Endometrial microvascular endothelial cells (primary cell): ENCODE measurements around the gene CD99L2. TPM values are rescaled to one million over a fixed set of nuclear protein-coding genes. Genes with fewer than 3 reads are reported as not detected.
"Not testable (repeated sequence)": the region's sequence is repeated elsewhere in the genome, so short reads cannot be mapped to it uniquely, and the experiment has no call there.

Experiments
- in situ Hi-C: cut with HindIII; loops from 2 replicates; pipeline ENCODE4 v1.10.0; 2017; ENCODE audit warnings: low sequenced_read_pairs, low pct_unique_long_range_greater_than_20kb; ENCODE audit errors: inconsistent ontology term
- total RNA-seq: library from RNA; depleted of rRNA; stranded (reverse); fragments of >200 nt; gene quantifications from one replicate; pipeline ENCODE4 v1.2.3, GENCODE V29; 2015; ENCODE audit errors: inconsistent ontology term

Gene CD99L2
- total RNA-seq, 1 donor from 2014 or later, result 51.9 TPM

DNA sequence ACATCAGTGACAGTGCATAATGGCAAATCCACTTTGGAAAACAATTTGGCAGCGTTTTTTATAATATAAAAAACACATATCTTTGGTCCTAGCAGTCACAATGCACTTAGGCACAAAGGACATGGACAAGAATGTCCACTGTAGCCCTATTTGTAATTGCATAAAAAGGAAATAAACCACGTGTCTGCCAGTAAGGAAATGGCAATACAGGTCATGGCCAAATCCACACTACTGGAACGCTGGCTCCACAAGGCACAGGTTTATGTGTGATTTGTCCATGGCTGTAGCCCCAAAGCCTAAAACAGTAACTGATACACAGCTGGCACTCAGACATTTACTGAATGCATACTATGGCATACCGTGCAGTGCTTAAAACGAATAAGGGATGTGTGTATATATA, 69.7 kb downstream of the CD99L2 start:
- in situ Hi-C loops, result no loop called here

DNA sequence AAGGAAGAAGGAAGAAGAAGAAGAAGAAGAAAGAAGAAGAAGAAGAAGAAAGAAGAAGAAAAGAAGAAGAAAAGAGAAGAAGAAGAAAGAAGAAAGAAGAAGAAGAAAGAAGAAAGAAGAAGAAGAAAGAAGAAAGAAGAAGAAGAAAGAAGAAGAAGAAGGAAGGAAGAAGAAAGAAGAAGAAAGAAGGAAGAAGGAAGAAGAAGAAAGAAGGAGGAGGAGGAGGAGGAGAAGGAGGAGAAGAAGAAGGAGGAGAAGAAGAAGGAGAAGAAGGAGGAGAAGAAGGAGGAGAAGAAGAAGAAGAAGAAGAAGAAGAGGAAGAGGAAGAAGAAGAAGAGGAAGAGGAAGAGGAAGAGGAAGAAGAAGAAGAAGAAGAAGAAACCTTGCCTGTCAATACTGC, 74.1 kb downstream of the CD99L2 start:
- in situ Hi-C loops, result not testable (repeated sequence)

GRCh38 chrX:150823826-150824225, 74.6 kb downstream of the CD99L2 start:
- in situ Hi-C loops, result not testable (repeated sequence)

- in situ Hi-C loops, result no loop called here
Observed at GRCh38 chrX:150821971-150822370, 76.5 kb downstream of the CD99L2 start.

- in situ Hi-C loops, result no loop called here
Observed at GRCh38 chrX:150813922-150814321, 84.5 kb downstream of the CD99L2 start.

DNA sequence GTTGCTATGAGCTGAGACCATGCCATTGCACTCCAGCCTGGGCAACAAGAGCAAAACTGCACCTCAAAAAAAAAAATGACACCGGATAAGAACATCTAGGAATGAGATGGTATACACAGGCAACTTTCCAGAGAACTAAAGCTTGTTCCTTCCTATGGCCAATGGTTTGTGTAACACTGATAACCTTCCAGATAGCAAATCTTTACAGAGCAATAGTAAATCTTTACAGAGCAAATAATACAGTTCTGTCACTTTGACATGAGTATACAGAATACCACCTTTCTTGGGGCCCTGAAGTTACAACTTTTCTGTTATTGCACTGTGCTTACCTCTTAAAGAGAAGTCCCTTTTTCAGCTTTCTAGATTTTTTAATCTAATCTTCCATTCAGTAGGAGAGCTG, 91.6 kb downstream of the CD99L2 start:
- in situ Hi-C loops, result no loop called here

DNA sequence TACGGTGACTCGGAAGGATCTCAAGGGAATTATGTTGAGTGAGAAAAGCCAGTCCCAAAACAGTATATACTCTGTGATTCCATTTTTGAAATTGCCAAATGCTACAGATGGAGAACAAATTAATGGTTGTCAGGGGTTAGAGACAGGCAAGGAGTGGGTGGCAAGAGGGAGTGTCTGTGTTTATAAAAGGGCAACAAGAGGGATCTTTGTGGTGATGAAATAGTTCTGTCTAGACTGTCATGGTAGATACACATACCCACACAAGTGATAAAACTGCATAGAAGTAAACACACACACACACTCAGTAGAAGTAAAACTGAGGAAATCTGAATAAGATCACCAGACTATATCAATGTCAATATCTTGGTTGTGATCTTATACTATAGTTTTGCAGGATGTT, 92.7 kb downstream of the CD99L2 start:
- in situ Hi-C loops, result no loop called here

GRCh38 chrX:150792949-150793527, 105.4 kb downstream of the CD99L2 start:
- in situ Hi-C loops, result no loop called here

DNA sequence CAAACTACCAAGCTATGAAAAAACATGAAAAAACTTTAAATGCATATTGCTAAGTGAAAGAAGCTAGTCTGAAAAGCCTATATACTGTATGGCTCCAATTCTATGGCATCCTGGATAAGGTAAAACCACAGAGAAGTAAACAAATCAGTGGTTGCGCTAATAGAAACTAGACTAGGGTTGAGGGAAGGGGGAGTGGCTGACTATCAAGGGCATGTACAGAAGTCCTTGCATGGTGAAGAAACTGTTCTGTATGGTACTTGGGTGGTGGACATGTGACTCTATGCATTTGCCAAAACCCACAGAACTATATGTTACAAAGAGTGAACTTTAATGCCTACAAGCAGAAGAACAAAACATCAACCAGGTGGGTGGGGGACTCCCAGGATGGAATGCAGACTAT, 108.4 kb downstream of the CD99L2 start:
- in situ Hi-C loops, result no loop called here

- in situ Hi-C loops, result no loop called here
Observed at GRCh38 chrX:150781677-150782076, 116.8 kb downstream of the CD99L2 start.

DNA sequence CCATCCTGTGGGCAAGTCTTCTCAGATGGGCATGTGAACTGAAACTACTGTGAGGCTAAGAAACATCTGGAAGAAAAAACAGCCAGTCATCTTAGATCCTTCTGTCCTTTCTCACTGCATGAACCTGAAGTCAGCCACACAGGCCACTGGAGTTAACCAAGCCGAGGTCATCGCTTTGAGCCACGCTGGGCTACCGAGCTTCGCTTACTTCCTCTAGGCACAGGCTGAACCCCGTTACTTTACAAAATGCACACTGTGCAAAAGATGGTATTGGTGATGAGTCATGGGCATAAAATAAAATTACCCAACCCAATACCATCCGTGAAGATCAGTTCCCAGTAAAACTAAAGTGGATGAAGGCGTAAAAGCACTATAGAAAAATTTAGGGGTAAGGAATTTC, 119.1 kb downstream of the CD99L2 start:
- in situ Hi-C loops, result no loop called here

GRCh38 chrX:150777328-150777992, 121.0 kb downstream of the CD99L2 start:
- in situ Hi-C loops, result no loop called here

DNA sequence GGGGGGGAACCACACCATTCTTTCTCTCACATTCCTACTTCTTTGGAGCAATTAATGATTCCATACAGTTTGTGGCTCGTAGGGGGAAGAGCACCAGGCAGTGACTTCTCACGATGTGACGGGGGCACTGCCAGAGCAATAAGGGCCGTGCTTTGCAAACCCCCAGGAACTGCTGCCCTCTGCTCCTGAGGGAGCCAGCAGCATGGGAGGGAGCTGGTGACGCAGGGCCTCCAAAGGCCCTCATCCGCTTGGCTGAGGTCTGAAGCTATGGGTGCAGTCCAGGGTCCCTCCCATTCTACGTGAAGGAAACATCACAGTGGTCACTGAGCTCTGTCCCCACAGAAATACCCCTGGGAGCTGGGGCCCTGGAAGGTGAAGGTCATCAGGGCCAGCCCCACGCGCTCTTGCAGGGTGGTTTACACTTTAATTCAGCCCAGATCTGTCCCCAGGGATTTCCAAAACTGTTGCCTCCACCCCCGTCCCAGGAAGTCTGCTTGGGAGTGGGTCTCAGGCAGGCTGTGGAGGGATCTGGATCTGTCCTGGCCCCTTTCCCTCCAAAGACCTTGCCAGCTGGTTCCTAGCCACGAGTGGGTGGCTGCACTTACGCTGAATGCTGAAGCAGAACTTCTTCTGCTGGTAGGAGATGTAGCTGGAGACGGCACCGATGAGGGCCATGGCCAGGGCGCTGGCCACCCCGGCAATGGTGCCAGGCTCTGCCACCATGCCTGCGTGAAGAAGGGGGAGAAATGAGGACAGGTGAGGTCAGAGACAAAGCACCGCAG, 122.7 kb downstream of the CD99L2 start:
- in situ Hi-C loops, result no loop called here

DNA sequence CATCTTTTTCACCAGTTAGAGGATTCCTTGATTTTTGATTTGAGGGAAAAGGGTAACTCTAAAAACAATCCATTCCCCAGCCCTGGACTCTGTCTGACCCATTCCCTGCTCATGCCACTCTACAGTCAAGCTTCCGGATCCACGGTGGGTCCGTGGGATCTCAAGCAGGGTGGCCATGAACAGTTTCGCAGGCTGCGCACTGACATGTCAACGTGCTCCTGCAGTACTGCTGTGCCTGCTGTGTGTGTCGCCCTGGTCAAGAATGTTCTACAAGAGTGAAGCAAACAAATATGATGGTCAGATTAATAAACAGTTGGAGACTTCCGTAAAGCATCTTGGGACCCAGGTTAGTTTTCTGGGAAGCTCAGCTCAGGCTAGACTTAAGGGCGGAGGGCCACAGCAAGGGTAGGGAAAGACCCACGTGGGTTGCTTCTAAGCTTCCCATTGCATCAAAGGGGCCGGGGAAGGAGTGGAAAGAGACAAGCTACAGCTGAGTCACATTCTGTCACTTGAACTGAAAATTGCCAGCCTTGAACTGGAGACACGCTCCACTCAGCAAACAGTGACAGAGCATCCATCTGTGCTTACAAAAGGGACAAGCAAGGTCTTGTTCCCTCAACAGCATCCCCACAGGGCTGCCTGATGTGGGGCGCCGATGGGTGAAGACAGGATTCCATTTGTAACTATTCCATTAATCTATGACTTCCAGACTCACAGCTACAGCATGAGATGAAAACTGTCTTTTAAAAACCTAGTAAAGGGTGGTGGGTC, 123.5 kb downstream of the CD99L2 start:
- in situ Hi-C loops, result no loop called here

DNA sequence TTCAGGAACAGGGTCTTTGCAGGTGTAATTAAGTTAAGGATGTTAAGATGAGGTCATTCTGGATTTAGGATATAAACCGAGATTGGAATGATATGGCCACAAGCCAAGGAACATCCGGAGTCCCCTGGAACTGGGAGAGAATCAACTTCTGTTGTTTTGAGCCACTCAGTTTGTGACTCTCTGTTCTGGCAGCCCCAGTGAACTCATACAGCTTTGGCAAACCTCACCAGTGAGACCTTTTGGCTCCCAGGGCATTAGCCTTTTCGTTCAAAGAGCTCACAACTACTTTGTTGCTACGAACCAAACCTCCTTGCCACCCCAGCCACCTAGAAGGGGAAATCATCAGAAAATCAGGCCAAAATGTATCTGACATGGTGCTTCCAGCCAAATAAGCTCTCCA, 124.8 kb downstream of the CD99L2 start:
- in situ Hi-C loops, result no loop called here

- in situ Hi-C loops, result no loop called here
Observed at GRCh38 chrX:150773117-150773516, 125.4 kb downstream of the CD99L2 start.

DNA sequence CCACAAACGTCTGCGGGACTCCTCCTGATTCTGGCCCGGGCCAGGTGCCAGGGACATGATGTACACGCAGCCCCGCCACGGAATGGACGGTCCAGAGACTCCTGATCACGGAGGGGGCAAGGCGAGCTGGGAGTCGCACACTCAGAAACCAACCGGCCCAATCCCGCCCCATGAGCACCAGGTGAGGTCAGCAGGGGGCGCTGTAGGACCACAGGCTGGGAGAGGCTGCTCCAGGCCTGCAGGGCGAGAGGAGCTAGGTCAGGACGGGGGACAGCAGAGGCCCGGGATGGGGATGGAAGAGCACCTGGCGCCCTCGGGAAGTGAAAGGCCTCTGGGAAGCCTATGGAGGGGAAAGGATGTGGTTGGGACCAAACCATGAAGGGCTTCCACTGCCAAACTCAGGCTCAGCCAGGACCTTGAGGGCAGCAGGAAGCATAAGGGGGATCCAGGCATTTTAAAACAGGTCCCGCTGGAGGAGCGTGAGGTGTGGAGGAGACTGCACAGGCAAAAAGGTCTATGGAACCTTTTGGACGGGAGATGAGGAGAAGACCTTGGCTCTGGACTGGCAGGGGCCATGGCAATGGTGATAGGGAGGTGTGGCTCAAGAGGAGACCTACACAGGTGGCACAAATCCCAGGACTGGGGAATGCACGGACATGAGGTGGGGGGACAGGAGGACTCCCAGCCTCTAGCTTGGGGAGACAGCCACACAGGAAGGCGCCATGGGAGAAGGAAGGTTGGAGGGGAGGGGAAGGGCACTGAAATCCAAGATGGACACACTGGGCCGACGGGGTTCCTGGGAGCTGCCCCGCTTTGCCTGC, 126.1 kb downstream of the CD99L2 start:
- in situ Hi-C loops, result no loop called here

GRCh38 chrX:150771116-150771515, 127.4 kb downstream of the CD99L2 start:
- in situ Hi-C loops, result no loop called here

GRCh38 chrX:150770623-150771022, 127.8 kb downstream of the CD99L2 start:
- in situ Hi-C loops, result no loop called here
